Left lung (tissue), 10 donors: Measurements from ENCODE around the gene EGFR. TPM values are rescaled to one million over a fixed set of nuclear protein-coding genes. Genes with fewer than 3 reads are reported as not detected.

ENCODE experiments used
- ATAC-seq: fragments of 200-7000 bp; cut with Tn5 transposase; one replicate; pipeline ENCODE4 v1.9.1; 2020; ENCODE audit warnings: moderate library complexity
- DNase-seq, 4 donors: peaks; one replicate each; pipeline ENCODE4 v3.0.0-alpha.2; 2013 to 2020
- H3K27ac ChIP-seq, 2 donors: fragments of 200-600 bp; sonication (generic) in 1 of 2; one replicate each; pipeline versions ENCODE4 v1.5.0 to v1.8.0; 2020 to 2021
- H3K27me3 ChIP-seq, 2 donors: fragments of 200-600 bp; sonication (generic) in 1 of 2; one replicate each; pipeline versions ENCODE4 v1.5.0 to v1.8.0; 2020 to 2021
- H3K36me3 ChIP-seq, 2 donors: fragments of 200-600 bp; sonication (generic) in 1 of 2; one replicate each; pipeline versions ENCODE4 v1.5.0 to v1.8.0; 2020 to 2021
- H3K4me1 ChIP-seq, 2 donors: fragments of 200-600 bp; one replicate each; pipeline ENCODE4 v1.8.0; 2021
- H3K4me3 ChIP-seq, 2 donors: fragments of 200-600 bp; sonication (generic) in 1 of 2; one replicate each; pipeline versions ENCODE4 v1.5.0 to v1.8.0; 2020 to 2021; ENCODE audit warnings: mild to moderate bottlenecking in 1 of 2
- H3K9me3 ChIP-seq, 2 donors: fragments of 200-600 bp; sonication (generic) in 1 of 2; one replicate each; pipeline versions ENCODE4 v1.5.0 to v1.8.0; 2020 to 2021
- CTCF ChIP-seq, 2 donors: fragments of 200-600 bp; sonication (generic) in 1 of 2; IDR thresholded peaks; one replicate each; pipeline versions ENCODE4 v1.5.0 to v1.8.0; 2021; ENCODE audit warnings: antibody characterized with exemption in 2 of 2
- intact Hi-C, 2 donors: fragments of 100-400 bp; cut with DNase I; formaldehyde crosslinking; loops; one replicate each; pipeline versions ENCODE4 v1.11.2 to v1.14.2; 2022
- polyA plus RNA-seq, 6 donors: library from polyadenylated mRNA; unstranded; fragments of 120-200 nt; gene quantifications; one replicate each; pipeline ENCODE4 v1.2.1, GENCODE V29; 2013; ENCODE audit not compliant: insufficient read length in 6 of 6
- total RNA-seq, 2 donors: library from RNA; stranded (reverse); fragmentation: NEBNext Ultra II Directional; extraction: Animal tissue kit (Norgen Biotek cat#: 25700); gene quantifications; one replicate each; pipeline ENCODE4 v1.2.1, GENCODE V29; 2021
- donor health status: DM: no; HTN: yes; CAD: no.
- donor health status: DM: no; HTN: no; CAD: no.

Gene EGFR
- total and polyA plus RNA-seq, 8 donors = 48.7 to 79.3 (median 54.1) TPM

DNA sequence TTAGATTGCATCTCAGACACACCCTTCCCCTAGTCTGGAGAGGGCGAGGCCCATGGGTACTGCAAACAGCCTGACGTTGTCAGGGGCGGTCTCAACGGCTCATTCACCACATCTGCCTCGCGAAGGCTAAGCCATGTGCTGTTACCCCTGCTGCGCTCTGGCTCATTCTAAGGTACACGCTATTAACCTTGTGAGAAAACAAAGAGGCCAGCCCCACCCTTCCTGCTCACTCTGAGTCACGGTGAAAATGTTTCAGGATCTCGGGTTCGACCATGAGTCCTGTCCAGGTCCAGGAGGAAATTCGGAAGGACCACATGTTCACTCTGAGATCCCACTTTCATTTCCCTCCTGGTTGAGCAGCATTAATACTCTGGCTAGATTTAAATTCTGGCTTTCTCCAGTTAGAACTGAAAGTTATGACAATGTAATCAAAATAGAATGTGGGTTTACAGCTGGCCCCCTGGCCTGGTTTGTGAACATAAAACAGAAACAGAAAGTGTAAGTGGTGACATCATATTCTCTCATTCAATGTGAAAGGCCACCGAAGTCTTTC is 55.2 kb downstream of the EGFR start:
- H3K36me3 ChIP-seq = no peaks in the 10 kb centered on the region
- no peak overlapping the region for H3K4me3 ChIP-seq
- H3K4me1 ChIP-seq = peaks cover 24 to 29% of the 10 kb centered on the region in 2 donors
- intact Hi-C loops = no loop called here
- no peaks in the 10 kb centered on the region for H3K9me3 ChIP-seq
- no peaks in the 10 kb centered on the region for H3K27me3 ChIP-seq
- no peak for TF ChIP-seq CTCF (IDR thresholded peaks at IDR 0.05)
- DNase-seq = peak in 2 of 4 donors; percentile 61 to 78
- peak overlapping the region; percentile 74 to 76 for H3K27ac ChIP-seq
- ATAC-seq = peak; percentile 87

- Histone ChIP-seq H3K27me3 (no peaks in the 10 kb centered on the region), H3K4me1 (peaks cover 26 to 34% of the 10 kb centered on the region in 2 donors), H3K36me3 (no peaks in the 10 kb centered on the region), H3K4me3 (no peak overlapping the region), H3K27ac (peak overlapping the region in 1 of 2 donors; percentile 76), H3K9me3 (no peaks in the 10 kb centered on the region)
- DNase-seq (no peak), ATAC-seq (no peak)
- TF ChIP-seq CTCF (IDR thresholded peaks at IDR 0.05) = no peak
- intact Hi-C loops = no loop called here
Observed at GRCh38 chr7:55075464-55076021, 56.7 kb downstream of the EGFR start.

- no peak overlapping the region for H3K4me3 ChIP-seq
- H3K27ac ChIP-seq = no peak overlapping the region
- intact Hi-C loops = no loop called here
- TF ChIP-seq CTCF (IDR thresholded peaks at IDR 0.05) = no peak
- no peaks in the 10 kb centered on the region for H3K9me3 ChIP-seq
- H3K4me1 ChIP-seq = peaks cover 36 to 47% of the 10 kb centered on the region in 2 donors
- DNase-seq (no peak), ATAC-seq (no peak)
- no peaks in the 10 kb centered on the region for H3K27me3 ChIP-seq
- no peaks in the 10 kb centered on the region for H3K36me3 ChIP-seq
Observed at GRCh38 chr7:55077561-55078410, 59.0 kb downstream of the EGFR start.

DNA sequence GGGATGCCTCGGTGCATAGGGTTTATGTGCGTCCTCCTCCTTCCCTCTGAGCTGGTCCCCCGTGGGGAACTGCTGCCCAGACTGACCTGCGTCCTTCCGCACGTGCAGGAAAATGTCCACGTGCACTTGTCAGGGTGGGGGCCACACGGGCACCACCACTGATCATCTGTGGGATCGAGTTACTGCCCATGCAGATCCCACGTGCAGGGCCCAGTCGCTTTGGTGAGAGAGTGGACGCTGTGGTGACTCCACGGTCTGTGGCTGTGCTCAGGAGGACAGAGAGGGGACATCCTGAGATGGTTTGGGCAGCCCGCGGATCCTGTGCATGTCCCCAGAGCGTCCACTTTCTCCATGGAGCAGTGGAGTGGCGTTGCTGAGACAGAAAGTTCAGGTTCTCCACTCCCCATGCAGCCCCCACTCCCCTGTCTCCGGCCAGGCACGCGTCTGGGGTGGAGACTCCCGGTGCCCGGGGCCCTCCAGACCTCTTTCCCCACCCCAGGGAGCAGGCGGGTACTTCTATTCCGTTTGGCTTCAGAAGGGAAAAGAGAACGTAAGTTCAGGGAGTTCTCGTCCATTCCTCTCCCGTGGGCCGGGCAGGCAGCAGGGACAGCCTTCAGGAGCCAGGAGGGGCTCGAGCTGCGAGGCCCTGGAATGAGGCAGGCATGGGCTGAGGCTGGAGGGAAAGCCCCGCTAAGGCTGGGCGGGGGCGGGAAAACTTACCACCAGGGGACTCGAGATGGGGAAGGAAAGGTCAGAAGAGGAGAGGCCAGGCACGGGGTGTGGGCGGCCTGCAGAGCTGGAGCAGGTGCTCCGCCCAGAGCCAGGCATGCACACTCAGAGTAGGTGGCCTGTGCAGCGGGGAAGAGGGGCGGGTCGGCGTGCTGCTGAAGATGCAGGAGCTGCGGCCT is 59.9 kb downstream of the EGFR start:
- Histone ChIP-seq H3K4me3 (no peak overlapping the region), H3K4me1 (peaks cover 27 to 37% of the 10 kb centered on the region in 2 donors), H3K9me3 (no peaks in the 10 kb centered on the region), H3K27me3 (no peaks in the 10 kb centered on the region), H3K36me3 (no peaks in the 10 kb centered on the region), H3K27ac (no peak overlapping the region)
- intact Hi-C loops = no loop called here
- peak in 2 of 4 donors; percentile 66 to 86 for DNase-seq
- peak; percentile 91 for ATAC-seq
- TF ChIP-seq CTCF (IDR thresholded peaks at IDR 0.05) = no peak
